K562 (cell line): ENCODE data around the gene TAAR8.

Experiments used
- FOXK2 ChIP-seq, 2 experiments: fragments of 450-650 bp; IDR thresholded peaks in 1 of 2; conservative IDR thresholded peaks in 1 of 2; 2 replicates each; pipeline ENCODE4 v1.6.1; 2016; ENCODE audit warnings: low read depth in 2 of 2, mild to moderate bottlenecking in 1 of 2
- NBN ChIP-seq: fragments of 450-650 bp; IDR thresholded peaks from 2 replicates; pipeline ENCODE4 v1.6.1; 2016; ENCODE audit warnings: low read depth, mild to moderate bottlenecking
- TAF1 ChIP-seq: IDR thresholded peaks from 2 replicates; pipeline ENCODE4 v1.6.1; 2011; ENCODE audit warnings: mild to moderate bottlenecking, low read length, moderate library complexity; ENCODE audit not compliant: insufficient read depth, control insufficient read depth, severe bottlenecking; ENCODE audit errors: extremely low read depth
- ZNF217 ChIP-seq: sonication (generic); formaldehyde crosslinking; IDR thresholded peaks from 2 replicates; pipeline ENCODE4 v1.8.0; 2022; ENCODE audit warnings: mild to moderate bottlenecking, missing genetic modification reagents
- TF ChIP-seq, protein P1 (sequence below): sonication (generic); formaldehyde crosslinking; IDR thresholded peaks from 2 replicates; pipeline ENCODE4 v1.8.0; 2022; ENCODE audit warnings: mild to moderate bottlenecking, low read depth, missing genetic modification reagents
- TF ChIP-seq, protein P2 (sequence below): fragments of 250-450 bp; sonication (Bioruptor Pico); IDR thresholded peaks from 2 replicates; pipeline ENCODE4 v1.4.0; 2020; ENCODE audit warnings: mild to moderate bottlenecking

DNA sequence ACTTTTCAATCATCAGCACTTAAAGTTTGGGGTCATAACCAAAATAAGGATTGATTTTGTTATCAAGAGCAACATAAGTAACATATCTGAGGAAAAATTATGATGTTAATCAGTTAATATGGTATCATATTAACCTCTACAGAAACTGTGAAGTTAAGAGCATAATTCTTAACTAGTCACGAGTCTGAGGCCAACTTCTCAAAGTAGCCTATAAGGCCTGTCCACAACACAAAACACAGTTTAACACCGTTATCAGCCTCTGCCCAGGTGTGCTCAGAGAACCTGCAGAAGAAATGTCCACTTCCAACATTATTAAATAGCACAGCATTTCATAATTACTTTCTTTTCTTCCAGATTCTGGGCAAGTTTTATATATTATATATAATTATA is 40.6 kb upstream of the TAAR8 start:
- TF ChIP-seq NBN = no peak
- TF ChIP-seq TAF1 = no peak
- TF ChIP-seq ZNF217 (CRISPR knock-in tag) = no peak
- TF ChIP-seq, protein P1, sequence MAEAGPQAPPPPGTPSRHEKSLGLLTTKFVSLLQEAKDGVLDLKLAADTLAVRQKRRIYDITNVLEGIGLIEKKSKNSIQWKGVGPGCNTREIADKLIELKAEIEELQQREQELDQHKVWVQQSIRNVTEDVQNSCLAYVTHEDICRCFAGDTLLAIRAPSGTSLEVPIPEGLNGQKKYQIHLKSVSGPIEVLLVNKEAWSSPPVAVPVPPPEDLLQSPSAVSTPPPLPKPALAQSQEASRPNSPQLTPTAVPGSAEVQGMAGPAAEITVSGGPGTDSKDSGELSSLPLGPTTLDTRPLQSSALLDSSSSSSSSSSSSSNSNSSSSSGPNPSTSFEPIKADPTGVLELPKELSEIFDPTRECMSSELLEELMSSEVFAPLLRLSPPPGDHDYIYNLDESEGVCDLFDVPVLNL (CRISPR knock-in tag) = no peak
- no peak for TF ChIP-seq FOXK2 (conservative IDR thresholded peaks at IDR 0.05 in 1 of 2, IDR thresholded peaks at IDR 0.05 in 1 of 2; ENCODE audit: low read depth in 2 of 2)
- TF ChIP-seq, protein P2, sequence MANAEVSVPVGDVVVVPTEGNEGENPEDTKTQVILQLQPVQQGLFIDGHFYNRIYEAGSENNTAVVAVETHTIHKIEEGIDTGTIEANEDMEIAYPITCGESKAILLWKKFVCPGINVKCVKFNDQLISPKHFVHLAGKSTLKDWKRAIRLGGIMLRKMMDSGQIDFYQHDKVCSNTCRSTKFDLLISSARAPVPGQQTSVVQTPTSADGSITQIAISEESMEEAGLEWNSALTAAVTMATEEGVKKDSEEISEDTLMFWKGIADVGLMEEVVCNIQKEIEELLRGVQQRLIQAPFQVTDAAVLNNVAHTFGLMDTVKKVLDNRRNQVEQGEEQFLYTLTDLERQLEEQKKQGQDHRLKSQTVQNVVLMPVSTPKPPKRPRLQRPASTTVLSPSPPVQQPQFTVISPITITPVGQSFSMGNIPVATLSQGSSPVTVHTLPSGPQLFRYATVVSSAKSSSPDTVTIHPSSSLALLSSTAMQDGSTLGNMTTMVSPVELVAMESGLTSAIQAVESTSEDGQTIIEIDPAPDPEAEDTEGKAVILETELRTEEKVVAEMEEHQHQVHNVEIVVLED (CRISPR knock-in tag) = no peak
